Neural progenitor cell (in vitro differentiated cells): ENCODE data around the gene P4HTM.

ENCODE experiments used
- EZH2 ChIP-seq: fragments of 200-600 bp; sonication (generic); IDR thresholded peaks from 2 replicates; pipeline ENCODE4 v1.6.1; 2017; ENCODE audit warnings: antibody characterized with exemption, mild to moderate bottlenecking, moderate library complexity
- EZH2phosphoT487 ChIP-seq: fragments of 200-600 bp; sonication (generic); IDR thresholded peaks from 2 replicates; pipeline ENCODE4 v1.6.1; 2017; ENCODE audit warnings: antibody characterized with exemption
- TF ChIP-seq, protein P1 (sequence below): fragments of 200-600 bp; sonication (generic); IDR thresholded peaks from 2 replicates; pipeline ENCODE4 v1.5.1; 2017; ENCODE audit warnings: antibody characterized with exemption, mild to moderate bottlenecking

DNA sequence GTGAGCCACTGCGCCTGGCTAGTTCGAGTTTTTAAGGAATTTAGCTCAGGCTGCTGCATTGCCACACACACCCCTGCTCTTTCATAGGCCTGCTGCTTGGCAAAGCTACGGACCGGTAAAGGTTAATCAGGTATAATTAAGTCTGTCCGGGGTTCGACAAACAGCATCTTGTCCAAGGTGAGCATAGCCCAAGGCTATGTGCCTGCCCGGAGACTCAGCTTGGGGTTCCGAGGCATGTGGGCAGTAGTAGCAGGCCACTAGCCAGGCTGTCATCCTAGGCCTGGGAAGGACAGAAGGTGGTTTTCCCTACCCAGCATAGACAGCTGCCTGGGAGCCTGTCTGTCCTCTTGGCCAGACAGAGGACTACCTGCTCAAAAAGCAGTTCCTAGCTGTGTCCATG is 6.6 kb downstream of the P4HTM start:
- TF ChIP-seq, protein P1, sequence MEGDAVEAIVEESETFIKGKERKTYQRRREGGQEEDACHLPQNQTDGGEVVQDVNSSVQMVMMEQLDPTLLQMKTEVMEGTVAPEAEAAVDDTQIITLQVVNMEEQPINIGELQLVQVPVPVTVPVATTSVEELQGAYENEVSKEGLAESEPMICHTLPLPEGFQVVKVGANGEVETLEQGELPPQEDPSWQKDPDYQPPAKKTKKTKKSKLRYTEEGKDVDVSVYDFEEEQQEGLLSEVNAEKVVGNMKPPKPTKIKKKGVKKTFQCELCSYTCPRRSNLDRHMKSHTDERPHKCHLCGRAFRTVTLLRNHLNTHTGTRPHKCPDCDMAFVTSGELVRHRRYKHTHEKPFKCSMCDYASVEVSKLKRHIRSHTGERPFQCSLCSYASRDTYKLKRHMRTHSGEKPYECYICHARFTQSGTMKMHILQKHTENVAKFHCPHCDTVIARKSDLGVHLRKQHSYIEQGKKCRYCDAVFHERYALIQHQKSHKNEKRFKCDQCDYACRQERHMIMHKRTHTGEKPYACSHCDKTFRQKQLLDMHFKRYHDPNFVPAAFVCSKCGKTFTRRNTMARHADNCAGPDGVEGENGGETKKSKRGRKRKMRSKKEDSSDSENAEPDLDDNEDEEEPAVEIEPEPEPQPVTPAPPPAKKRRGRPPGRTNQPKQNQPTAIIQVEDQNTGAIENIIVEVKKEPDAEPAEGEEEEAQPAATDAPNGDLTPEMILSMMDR = no peak
- no peak for TF ChIP-seq EZH2
- no peak for TF ChIP-seq EZH2phosphoT487
